ENCODE measurements around the gene PEX1.
"Not testable (repeated sequence)": the region's sequence is repeated elsewhere in the genome, so short reads cannot be mapped to it uniquely, and the experiment has no call there.

DNA sequence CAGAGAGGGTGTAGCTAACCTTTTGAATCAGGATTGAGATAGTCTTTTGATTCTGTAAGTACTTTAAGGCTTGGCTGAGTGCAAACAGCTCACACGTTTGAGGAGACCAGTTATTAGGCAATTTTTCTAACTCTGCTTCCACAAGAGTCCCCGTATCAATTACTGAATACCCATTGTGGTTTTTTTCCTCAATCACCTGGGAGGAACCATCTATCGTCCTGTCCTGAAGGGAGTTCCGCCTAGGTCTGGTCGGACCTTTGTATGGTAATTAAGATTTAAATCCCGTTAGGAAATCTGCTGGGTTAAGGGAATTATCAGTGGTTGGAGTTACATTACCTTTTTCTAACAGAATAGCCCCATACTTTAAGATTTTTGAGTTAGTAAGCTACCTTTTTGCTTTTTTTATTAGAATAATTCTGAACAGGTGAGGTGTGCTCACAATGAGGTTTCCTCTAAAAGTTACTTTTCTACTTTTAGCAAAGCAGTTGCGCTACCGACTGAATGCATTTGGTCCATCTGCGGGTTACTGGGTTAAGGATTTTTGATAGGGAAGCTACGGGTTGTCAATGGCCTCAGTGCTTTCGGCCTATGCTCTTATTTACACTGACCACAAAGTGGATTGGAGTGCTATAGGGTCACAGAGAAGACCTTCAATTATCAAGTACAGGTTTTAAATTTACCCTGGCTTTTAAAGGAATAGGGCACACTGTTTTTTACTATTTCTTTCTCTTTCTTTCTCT is 52.3 kb downstream of the PEX1 start:
- TF ChIP-seq, protein P1, sequence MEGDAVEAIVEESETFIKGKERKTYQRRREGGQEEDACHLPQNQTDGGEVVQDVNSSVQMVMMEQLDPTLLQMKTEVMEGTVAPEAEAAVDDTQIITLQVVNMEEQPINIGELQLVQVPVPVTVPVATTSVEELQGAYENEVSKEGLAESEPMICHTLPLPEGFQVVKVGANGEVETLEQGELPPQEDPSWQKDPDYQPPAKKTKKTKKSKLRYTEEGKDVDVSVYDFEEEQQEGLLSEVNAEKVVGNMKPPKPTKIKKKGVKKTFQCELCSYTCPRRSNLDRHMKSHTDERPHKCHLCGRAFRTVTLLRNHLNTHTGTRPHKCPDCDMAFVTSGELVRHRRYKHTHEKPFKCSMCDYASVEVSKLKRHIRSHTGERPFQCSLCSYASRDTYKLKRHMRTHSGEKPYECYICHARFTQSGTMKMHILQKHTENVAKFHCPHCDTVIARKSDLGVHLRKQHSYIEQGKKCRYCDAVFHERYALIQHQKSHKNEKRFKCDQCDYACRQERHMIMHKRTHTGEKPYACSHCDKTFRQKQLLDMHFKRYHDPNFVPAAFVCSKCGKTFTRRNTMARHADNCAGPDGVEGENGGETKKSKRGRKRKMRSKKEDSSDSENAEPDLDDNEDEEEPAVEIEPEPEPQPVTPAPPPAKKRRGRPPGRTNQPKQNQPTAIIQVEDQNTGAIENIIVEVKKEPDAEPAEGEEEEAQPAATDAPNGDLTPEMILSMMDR (IDR thresholded peaks at IDR 0.05; ENCODE audit: low read depth, low read length) = not testable (repeated sequence)
- not testable (repeated sequence) for TF ChIP-seq EZH2phosphoT487 (IDR thresholded peaks at IDR 0.05; ENCODE audit: low read depth)

Data from OCI-LY3 (cell line).